Measurements from ENCODE around the gene GLG1.
"Not testable (repeated sequence)": the region's sequence is repeated elsewhere in the genome, so short reads cannot be mapped to it uniquely, and the experiment has no call there.

GRCh38 chr16:74443624-74444346 lies 163.1 kb downstream of the GLG1 start:
- TF ChIP-seq CTCF (IDR thresholded peaks at IDR 0.05; ENCODE audit: insufficient read depth, low read length); POLR2AphosphoS5 (IDR thresholded peaks at IDR 0.05; ENCODE audit: low read depth); SPI1 (IDR thresholded peaks at IDR 0.05; ENCODE audit: borderline replicate concordance, low read depth): not testable (repeated sequence)
